WTC11 (cell line): ENCODE results near the gene TRIM47. TPM values are rescaled to one million over a fixed set of nuclear protein-coding genes. Genes with fewer than 3 reads are reported as not detected.

Experiments
- ATF1 ChIP-seq: sonication (generic); formaldehyde crosslinking; IDR thresholded peaks from 2 replicates; pipeline ENCODE4 v1.8.1; 2023; ENCODE audit warnings: mild to moderate bottlenecking, moderate library complexity, missing genetic modification reagents
- ATF3 ChIP-seq: sonication (generic); formaldehyde crosslinking; conservative IDR thresholded peaks from 2 replicates; pipeline ENCODE4 v1.8.1; 2022; ENCODE audit warnings: mild to moderate bottlenecking, missing genetic modification reagents
- EMX1 ChIP-seq: fragments of 250-450 bp; sonication (Bioruptor Pico); IDR thresholded peaks from 2 replicates; pipeline ENCODE4 v1.8.0; 2021; ENCODE audit warnings: mild to moderate bottlenecking
- FOXJ3 ChIP-seq: sonication (generic); formaldehyde crosslinking; IDR thresholded peaks from 2 replicates; pipeline ENCODE4 v1.9.0; 2021; ENCODE audit warnings: missing genetic modification reagents, mild to moderate bottlenecking, borderline replicate concordance
- FOXK1 ChIP-seq: sonication (generic); formaldehyde crosslinking; IDR thresholded peaks from 2 replicates; pipeline ENCODE4 v1.8.0; 2022; ENCODE audit warnings: mild to moderate bottlenecking, moderate library complexity, missing genetic modification reagents
- FOXP1 ChIP-seq: sonication (generic); formaldehyde crosslinking; IDR thresholded peaks from 2 replicates; pipeline ENCODE4 v1.8.0; 2022; ENCODE audit warnings: missing genetic modification reagents, mild to moderate bottlenecking, moderate library complexity, borderline replicate concordance
- GRHL2 ChIP-seq: fragments of 250-450 bp; sonication (Bioruptor Pico); IDR thresholded peaks from 2 replicates; pipeline ENCODE4 v1.8.0; 2022; ENCODE audit warnings: mild to moderate bottlenecking, moderate library complexity; ENCODE audit not compliant: insufficient replicate concordance, severe bottlenecking
- HMGXB4 ChIP-seq: sonication (generic); formaldehyde crosslinking; IDR thresholded peaks from 2 replicates; pipeline ENCODE4 v1.8.1; 2023; ENCODE audit warnings: mild to moderate bottlenecking, moderate library complexity, missing genetic modification reagents
- IRF1 ChIP-seq: sonication (generic); formaldehyde crosslinking; IDR thresholded peaks from 2 replicates; pipeline ENCODE4 v1.8.0; 2023; ENCODE audit warnings: missing genetic modification reagents
- KAT7 ChIP-seq: sonication (generic); formaldehyde crosslinking; IDR thresholded peaks from 2 replicates; pipeline ENCODE4 v1.8.1; 2023; ENCODE audit warnings: missing genetic modification reagents, mild to moderate bottlenecking, borderline replicate concordance
- MYBL2 ChIP-seq: sonication (generic); formaldehyde crosslinking; IDR thresholded peaks from 2 replicates; pipeline ENCODE4 v1.8.1; 2023; ENCODE audit warnings: mild to moderate bottlenecking, moderate library complexity, missing genetic modification reagents
- NFATC4 ChIP-seq: fragments of 250-450 bp; sonication (Bioruptor Pico); IDR thresholded peaks from 2 replicates; pipeline ENCODE4 v1.9.0; 2021; ENCODE audit warnings: mild to moderate bottlenecking
- NR2C2 ChIP-seq: sonication (generic); formaldehyde crosslinking; IDR thresholded peaks from 2 replicates; pipeline ENCODE4 v1.8.0; 2022; ENCODE audit warnings: mild to moderate bottlenecking, missing genetic modification reagents
- NR3C1 ChIP-seq: sonication (generic); formaldehyde crosslinking; conservative IDR thresholded peaks from 2 replicates; pipeline ENCODE4 v1.8.1; 2023; ENCODE audit warnings: low read depth, mild to moderate bottlenecking, missing genetic modification reagents
- PREB ChIP-seq: sonication (generic); formaldehyde crosslinking; IDR thresholded peaks from 2 replicates; pipeline ENCODE4 v1.8.1; 2022; ENCODE audit warnings: mild to moderate bottlenecking, missing genetic modification reagents, moderate library complexity, borderline replicate concordance
- PRRX2 ChIP-seq: fragments of 250-450 bp; sonication (Bioruptor Pico); IDR thresholded peaks from 2 replicates; pipeline ENCODE4 v1.8.0; 2021; ENCODE audit warnings: mild to moderate bottlenecking
- RELA ChIP-seq: sonication (generic); formaldehyde crosslinking; IDR thresholded peaks from 2 replicates; pipeline ENCODE4 v1.8.1; 2022; ENCODE audit warnings: missing genetic modification reagents, mild to moderate bottlenecking, borderline replicate concordance
- RORB ChIP-seq: fragments of 250-450 bp; sonication (Bioruptor Pico); IDR thresholded peaks from 2 replicates; pipeline ENCODE4 v1.9.0; 2021; ENCODE audit warnings: mild to moderate bottlenecking
- SOX15 ChIP-seq: fragments of 250-450 bp; sonication (Bioruptor Pico); IDR thresholded peaks from 2 replicates; pipeline ENCODE4 v1.9.0; 2021; ENCODE audit warnings: mild to moderate bottlenecking
- TCF7 ChIP-seq: sonication (generic); formaldehyde crosslinking; IDR thresholded peaks from 2 replicates; pipeline ENCODE4 v1.8.0; 2022; ENCODE audit warnings: mild to moderate bottlenecking, low read depth, missing genetic modification reagents, moderate library complexity
- TEAD4 ChIP-seq: sonication (generic); formaldehyde crosslinking; IDR thresholded peaks from 2 replicates; pipeline ENCODE4 v1.8.0; 2022; ENCODE audit warnings: mild to moderate bottlenecking, missing genetic modification reagents
- TP53 ChIP-seq: sonication (generic); formaldehyde crosslinking; IDR thresholded peaks from 2 replicates; pipeline ENCODE4 v1.8.1; 2023; ENCODE audit warnings: mild to moderate bottlenecking, missing genetic modification reagents
- ZNF138 ChIP-seq: sonication (generic); formaldehyde crosslinking; conservative IDR thresholded peaks from 2 replicates; pipeline ENCODE4 v1.8.1; 2022; ENCODE audit warnings: mild to moderate bottlenecking, moderate library complexity, missing genetic modification reagents
- ZNF232 ChIP-seq: sonication (generic); formaldehyde crosslinking; IDR thresholded peaks from 2 replicates; pipeline ENCODE4 v1.8.0; 2022; ENCODE audit warnings: mild to moderate bottlenecking, missing genetic modification reagents
- ZNF317 ChIP-seq: sonication (generic); formaldehyde crosslinking; IDR thresholded peaks from 2 replicates; pipeline ENCODE4 v1.8.1; 2023; ENCODE audit warnings: low read depth, mild to moderate bottlenecking, moderate library complexity, missing genetic modification reagents, borderline replicate concordance
- ZNF416 ChIP-seq: fragments of 250-450 bp; sonication (Bioruptor Pico); IDR thresholded peaks from 2 replicates; pipeline ENCODE4 v1.9.0; 2021; ENCODE audit warnings: mild to moderate bottlenecking, inconsistent platforms
- total RNA-seq: library from RNA; stranded (reverse); gene quantifications from 3 replicates; pipeline ENCODE4 v1.2.3, GENCODE V29; 2021
- TF ChIP-seq, protein P1 (sequence below): sonication (generic); formaldehyde crosslinking; IDR thresholded peaks from 2 replicates; pipeline ENCODE4 v1.8.1; 2023; ENCODE audit warnings: mild to moderate bottlenecking, missing genetic modification reagents
- TF ChIP-seq, protein P2 (sequence below): sonication (generic); formaldehyde crosslinking; IDR thresholded peaks from 2 replicates; pipeline ENCODE4 v1.8.1; 2023; ENCODE audit warnings: mild to moderate bottlenecking, missing genetic modification reagents, moderate library complexity
- TF ChIP-seq, protein P3 (sequence below): fragments of 250-450 bp; sonication (Bioruptor Pico); IDR thresholded peaks from 2 replicates; pipeline ENCODE4 v1.9.0; 2021; ENCODE audit warnings: moderate library complexity, mild to moderate bottlenecking, inconsistent platforms, borderline replicate concordance

The TRIM47 gene
- total RNA-seq, 1 experiment from 2014 or later, result 10.0 TPM

- TF ChIP-seq RELA (CRISPR knock-in tag), result no peak
- no peak for TF ChIP-seq ZNF232 (CRISPR knock-in tag)
- no peak for TF ChIP-seq ATF3 (CRISPR knock-in tag)
- TF ChIP-seq HMGXB4 (CRISPR knock-in tag), result peak; percentile 83; the same call in 1 of the 2 replicates
- TF ChIP-seq FOXJ3, result no peak
- TF ChIP-seq, protein P1, sequence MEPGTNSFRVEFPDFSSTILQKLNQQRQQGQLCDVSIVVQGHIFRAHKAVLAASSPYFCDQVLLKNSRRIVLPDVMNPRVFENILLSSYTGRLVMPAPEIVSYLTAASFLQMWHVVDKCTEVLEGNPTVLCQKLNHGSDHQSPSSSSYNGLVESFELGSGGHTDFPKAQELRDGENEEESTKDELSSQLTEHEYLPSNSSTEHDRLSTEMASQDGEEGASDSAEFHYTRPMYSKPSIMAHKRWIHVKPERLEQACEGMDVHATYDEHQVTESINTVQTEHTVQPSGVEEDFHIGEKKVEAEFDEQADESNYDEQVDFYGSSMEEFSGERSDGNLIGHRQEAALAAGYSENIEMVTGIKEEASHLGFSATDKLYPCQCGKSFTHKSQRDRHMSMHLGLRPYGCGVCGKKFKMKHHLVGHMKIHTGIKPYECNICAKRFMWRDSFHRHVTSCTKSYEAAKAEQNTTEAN (CRISPR knock-in tag), result no peak
- TF ChIP-seq KAT7 (CRISPR knock-in tag), result peak; percentile 77; the same call in 1 of the 2 replicates
- TF ChIP-seq RORB (CRISPR knock-in tag), result no peak
- no peak for TF ChIP-seq SOX15 (CRISPR knock-in tag)
- TF ChIP-seq PREB, result no peak
- peak; percentile 55; the same call in 1 of the 2 replicates for TF ChIP-seq TCF7 (CRISPR knock-in tag)
- TF ChIP-seq NR2C2, result no peak
- peak; percentile 72; the same call in 1 of the 2 replicates for TF ChIP-seq ZNF416 (CRISPR knock-in tag)
- no peak for TF ChIP-seq PRRX2 (CRISPR knock-in tag)
- no peak for TF ChIP-seq ZNF138
- TF ChIP-seq NR3C1 (CRISPR knock-in tag), result no peak
- TF ChIP-seq TP53 (CRISPR knock-in tag), result no peak
- peak; percentile 81 for TF ChIP-seq FOXK1 (CRISPR knock-in tag)
- TF ChIP-seq, protein P2, sequence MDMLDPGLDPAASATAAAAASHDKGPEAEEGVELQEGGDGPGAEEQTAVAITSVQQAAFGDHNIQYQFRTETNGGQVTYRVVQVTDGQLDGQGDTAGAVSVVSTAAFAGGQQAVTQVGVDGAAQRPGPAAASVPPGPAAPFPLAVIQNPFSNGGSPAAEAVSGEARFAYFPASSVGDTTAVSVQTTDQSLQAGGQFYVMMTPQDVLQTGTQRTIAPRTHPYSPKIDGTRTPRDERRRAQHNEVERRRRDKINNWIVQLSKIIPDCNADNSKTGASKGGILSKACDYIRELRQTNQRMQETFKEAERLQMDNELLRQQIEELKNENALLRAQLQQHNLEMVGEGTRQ (CRISPR knock-in tag), result no peak
- TF ChIP-seq IRF1 (CRISPR knock-in tag), result peak; percentile 58
- TF ChIP-seq ATF1 (CRISPR knock-in tag), result peak; percentile 21; the same call in 1 of the 2 replicates
- TF ChIP-seq EMX1 (CRISPR knock-in tag), result no peak
- no peak for TF ChIP-seq GRHL2 (CRISPR knock-in tag)
- TF ChIP-seq, protein P3, sequence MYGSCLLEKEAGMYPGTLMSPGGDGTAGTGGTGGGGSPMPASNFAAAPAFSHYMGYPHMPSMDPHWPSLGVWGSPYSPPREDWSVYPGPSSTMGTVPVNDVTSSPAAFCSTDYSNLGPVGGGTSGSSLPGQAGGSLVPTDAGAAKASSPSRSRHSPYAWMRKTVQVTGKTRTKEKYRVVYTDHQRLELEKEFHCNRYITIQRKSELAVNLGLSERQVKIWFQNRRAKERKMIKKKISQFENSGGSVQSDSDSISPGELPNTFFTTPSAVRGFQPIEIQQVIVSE (CRISPR knock-in tag), result no peak
- no peak for TF ChIP-seq TEAD4 (CRISPR knock-in tag)
- TF ChIP-seq FOXP1 (CRISPR knock-in tag), result peak; percentile 64
- TF ChIP-seq ZNF317, result no peak
- TF ChIP-seq MYBL2 (CRISPR knock-in tag), result peak; percentile 2; the same call in 1 of the 2 replicates
- TF ChIP-seq NFATC4, result no peak
Measured at GRCh38 chr17:75896415-75897159, 18.2 kb upstream of the TRIM47 start, which contains the start of gene TRIM65 (continued).
